HCT116 (cell line): ENCODE measurements around the gene LTBP1. TPM values are rescaled to one million over a fixed set of nuclear protein-coding genes. Genes with fewer than 3 reads are reported as not detected.
A peak's percentile ranks its signal among the peaks of the same experiment; 100 is the strongest.

ENCODE experiments used
- ATAC-seq: fragments of 200-7000 bp; cut with Tn5 transposase; 2 replicates; pipeline ENCODE4 v1.9.1; 2020; ENCODE audit warnings: mild to moderate bottlenecking, moderate library complexity
- BruUV-seq: library from RNA; stranded (reverse); fragments of 400-500 nt; replicated peaks from 2 replicates; lab custom pipeline; 2021; lab: Mats Ljungman, UMichigan
- CTCF ChIA-PET: fragments of 300-600 bp; sonication (Branson Sonifier 250); formaldehyde crosslinking; loops from one replicate; lab custom pipeline; 2021; ENCODE audit warnings: antibody characterized with exemption; lab: Charles Lee
- POLR2A ChIA-PET: fragments of 300-600, 350-600 bp; sonication (Branson Sonifier 250); formaldehyde crosslinking; loops from one replicate; lab custom pipeline; 2021; ENCODE audit warnings: antibody characterized with exemption; lab: Charles Lee
- RAD21 ChIA-PET, 2 experiments: fragments of 300-600 bp; sonication (Branson Sonifier 250); formaldehyde crosslinking; loops; one replicate each; lab custom pipeline; 2023; ENCODE audit warnings: low total read pairs in 2 of 2; ENCODE audit not compliant: uncharacterized antibody in 2 of 2, unreplicated experiment in 2 of 2, low non-redundant PET in 1 of 2; lab: Charles Lee
- DNase-seq: peaks from one replicate; pipeline ENCODE4 v3.0.0-alpha.2; 2010; ENCODE audit warnings: low read depth, low spot score
- H2AFZ ChIP-seq: fragments of 200-600 bp; shearing (Covaris generic), sonication (generic); 2 replicates; pipeline ENCODE4 v1.6.1; 2017; ENCODE audit warnings: low read depth, mixed run types, mixed read lengths, antibody characterized with exemption, low read length; ENCODE audit not compliant: poor library complexity, severe bottlenecking
- H3K27ac ChIP-seq: 2 replicates; pipeline ENCODE4 v1.5.1; 2012; ENCODE audit warnings: low read depth, low read length
- H3K27me3 ChIP-seq: fragments of 200-600 bp; sonication (generic); 2 replicates; pipeline ENCODE4 v1.6.1; 2016; ENCODE audit warnings: mixed run types, low read length, mixed read lengths; ENCODE audit not compliant: insufficient read depth
- H3K36me3 ChIP-seq, 2 experiments: fragments of 200-500 bp in 1 of 2; fragments of 200-600 bp in 1 of 2; sonication (Bioruptor generic) in 1 of 2; sonication (generic) in 1 of 2; 2 replicates each; pipeline versions ENCODE4 v1.5.1 to v1.6.1; 2014 to 2016; ENCODE audit warnings: low read length in 2 of 2, inconsistent platforms in 1 of 2, mixed read lengths in 1 of 2, mixed run types in 1 of 2; ENCODE audit not compliant: insufficient read depth in 2 of 2, control insufficient read depth in 1 of 2
- H3K4me1 ChIP-seq, 2 experiments: fragments of 200-600 bp in 1 of 2; sonication (generic) in 1 of 2; 2 replicates each; pipeline versions ENCODE4 v1.5.1 to v1.6.1; 2012 to 2017; ENCODE audit warnings: low read length in 2 of 2, inconsistent platforms in 1 of 2, mild to moderate bottlenecking in 1 of 2, mixed read lengths in 1 of 2, mixed run types in 1 of 2, moderate library complexity in 1 of 2; ENCODE audit not compliant: insufficient read depth in 2 of 2, control insufficient read depth in 1 of 2
- H3K4me2 ChIP-seq: fragments of 200-600 bp; sonication (generic); 2 replicates; pipeline ENCODE4 v1.6.1; 2017; ENCODE audit warnings: mixed run types, low read length, mixed read lengths
- H3K4me3 ChIP-seq, 2 experiments: fragments of 200-600 bp in 1 of 2; sonication (generic) in 1 of 2; replicated peaks in 1 of 2; 2 replicates each; pipeline ENCODE4 v1.5.1; 2011 to 2016; ENCODE audit warnings: low read length in 2 of 2, control low read depth in 1 of 2, low read depth in 1 of 2, mild to moderate bottlenecking in 1 of 2, mixed read lengths in 1 of 2, mixed run types in 1 of 2
- H3K79me2 ChIP-seq: fragments of 200-600 bp; sonication (generic); 2 replicates; pipeline ENCODE4 v1.6.1; 2017; ENCODE audit warnings: mild to moderate bottlenecking, mixed run types, low read length, moderate library complexity, mixed read lengths; ENCODE audit not compliant: insufficient read depth
- H3K9ac ChIP-seq: fragments of 200-600 bp; sonication (generic); 2 replicates; pipeline ENCODE4 v1.6.1; 2016; ENCODE audit warnings: low read length, mixed read lengths
- H3K9me2 ChIP-seq: fragments of 200-600 bp; sonication (generic), shearing (Covaris generic); 2 replicates; pipeline ENCODE4 v1.6.1; 2017; ENCODE audit warnings: mixed run types, mild to moderate bottlenecking, moderate library complexity; ENCODE audit not compliant: insufficient read depth
- H3K9me3 ChIP-seq, 2 experiments: fragments of 200-500 bp in 1 of 2; fragments of 200-600 bp in 1 of 2; sonication (Bioruptor generic) in 1 of 2; sonication (generic) in 1 of 2; 2 replicates each; pipeline ENCODE4 v1.6.1; 2014 to 2017; ENCODE audit warnings: low read length in 2 of 2, mixed read lengths in 2 of 2, inconsistent platforms in 1 of 2, low read depth in 1 of 2, mild to moderate bottlenecking in 1 of 2, mixed run types in 1 of 2, moderate library complexity in 1 of 2; ENCODE audit not compliant: control insufficient read depth in 1 of 2, insufficient read depth in 1 of 2
- H4K20me1 ChIP-seq: fragments of 200-600 bp; sonication (generic), shearing (Covaris generic); 2 replicates; pipeline ENCODE4 v1.6.1; 2017; ENCODE audit warnings: mixed run types, mild to moderate bottlenecking, moderate library complexity; ENCODE audit not compliant: insufficient read depth
- ATF3 ChIP-seq: IDR thresholded peaks from 2 replicates; pipeline ENCODE4 v1.6.1; 2012
- CBX3 ChIP-seq: IDR thresholded peaks from 2 replicates; pipeline ENCODE4 v1.6.1; 2012; ENCODE audit warnings: low read depth
- CEBPB ChIP-seq: IDR thresholded peaks from 2 replicates; pipeline ENCODE4 v1.6.1; 2012; ENCODE audit warnings: low read depth
- CTCF ChIP-seq, 3 experiments: fragments of 200-600 bp in 1 of 3; sonication (generic) in 1 of 3; IDR thresholded peaks in 2 of 3; conservative IDR thresholded peaks in 1 of 3; 2 replicates each; pipeline ENCODE4 v1.5.1; 2012 to 2017; ENCODE audit warnings: low read depth in 2 of 3, low read length in 2 of 3, antibody characterized with exemption in 1 of 3, borderline replicate concordance in 1 of 3, control low read depth in 1 of 3, mild to moderate bottlenecking in 1 of 3, mixed read lengths in 1 of 3, mixed run types in 1 of 3, moderate library complexity in 1 of 3; ENCODE audit not compliant: insufficient read depth in 1 of 3
- EGR1 ChIP-seq: IDR thresholded peaks from 2 replicates; pipeline ENCODE4 v1.6.1; 2012; ENCODE audit warnings: low read depth
- EZH2phosphoT487 ChIP-seq: fragments of 200-600 bp; IDR thresholded peaks from 2 replicates; pipeline ENCODE4 v1.6.1; 2018; ENCODE audit warnings: antibody characterized with exemption, borderline replicate concordance
- FOSL1 ChIP-seq: IDR thresholded peaks from 2 replicates; pipeline ENCODE4 v1.6.1; 2012; ENCODE audit warnings: low read depth
- JUND ChIP-seq: IDR thresholded peaks from 2 replicates; pipeline ENCODE4 v1.6.1; 2012
- MAX ChIP-seq: IDR thresholded peaks from 2 replicates; pipeline ENCODE4 v1.6.1; 2012
- POLR2AphosphoS5 ChIP-seq: IDR thresholded peaks from 2 replicates; pipeline ENCODE4 v1.6.1; 2011; ENCODE audit warnings: mild to moderate bottlenecking, low read depth, low read length, moderate library complexity
- RAD21 ChIP-seq: IDR thresholded peaks from 2 replicates; pipeline ENCODE4 v1.6.1; 2012; ENCODE audit warnings: low read depth, mild to moderate bottlenecking
- REST ChIP-seq: IDR thresholded peaks from 2 replicates; pipeline ENCODE4 v1.6.1; 2012; ENCODE audit warnings: low read depth
- SIN3A ChIP-seq: IDR thresholded peaks from 2 replicates; pipeline ENCODE4 v1.6.1; 2012; ENCODE audit warnings: low read depth
- SP1 ChIP-seq: IDR thresholded peaks from 2 replicates; pipeline ENCODE4 v1.6.1; 2012; ENCODE audit warnings: low read depth
- SRF ChIP-seq: IDR thresholded peaks from 2 replicates; pipeline ENCODE4 v1.6.1; 2012; ENCODE audit warnings: low read depth
- TCF7L2 ChIP-seq: IDR thresholded peaks from 2 replicates; pipeline ENCODE4 v1.7.0; 2011; ENCODE audit warnings: borderline replicate concordance, inconsistent platforms; ENCODE audit not compliant: insufficient read depth, insufficient read length; ENCODE audit errors: extremely low read depth
- YY1 ChIP-seq: IDR thresholded peaks from 2 replicates; pipeline ENCODE4 v1.6.1; 2011; ENCODE audit warnings: low read length, low read depth, moderate library complexity, mild to moderate bottlenecking; ENCODE audit not compliant: insufficient replicate concordance; ENCODE audit errors: extremely low read depth
- ZBTB33 ChIP-seq: IDR thresholded peaks from 2 replicates; pipeline ENCODE4 v1.6.1; 2011; ENCODE audit warnings: mild to moderate bottlenecking, low read length, moderate library complexity; ENCODE audit not compliant: insufficient replicate concordance; ENCODE audit errors: extremely low read depth
- ZNF274 ChIP-seq: fragments of 200-500 bp; sonication (Bioruptor generic); IDR thresholded peaks from 2 replicates; pipeline ENCODE4 v1.6.1; 2014; ENCODE audit warnings: mild to moderate bottlenecking, low read depth, low read length, inconsistent platforms
- intact Hi-C: fragments of 100-400 bp; cut with micrococcal nuclease; formaldehyde crosslinking; loops from 2 replicates; pipeline ENCODE4 v1.10.0; 2022
- total RNA-seq: library from RNA; stranded (reverse); gene quantifications from one replicate; pipeline ENCODE4 v1.2.1, GENCODE V29; 2021; ENCODE audit not compliant: unreplicated experiment

Gene LTBP1
- total RNA-seq, 1 experiment from 2014 or later = 5.1 TPM

GRCh38 chr2:33134086-33134771, 187.5 kb downstream of the LTBP1 start:
- peak; percentile 88 for ATAC-seq
- ChIA-PET POLR2A (no interaction called here), CTCF (no interaction called here), RAD21 (no interaction called here)
- Histone ChIP-seq H2AFZ (no peak overlapping the region), H3K27me3 (peaks cover 41% of the 10 kb centered on the region), H3K27ac (no peak overlapping the region), H3K79me2 (no peaks in the 10 kb centered on the region), H3K9me3 (no peaks in the 10 kb centered on the region), H4K20me1 (no peaks in the 10 kb centered on the region), H3K36me3 (no peaks in the 10 kb centered on the region), H3K9me2 (no peaks in the 10 kb centered on the region), H3K4me1 (peaks cover 11 to 14% of the 10 kb centered on the region in 2 experiments), H3K9ac (no peak overlapping the region), H3K4me3 (peak overlapping the region in 1 of 2 experiments; percentile 21; a peak in 1 of 4 replicates), H3K4me2 (peak overlapping the region; percentile 62)
- peak; percentile 59 for DNase-seq
- intact Hi-C loops = no loop called here
- BruUV-seq = no TSS peak
- TF ChIP-seq TCF7L2 (peak; percentile 15), ZNF274 (no peak), EZH2phosphoT487 (no peak), ZBTB33 (no peak), SIN3A (0 out of 2 replicates have a peak, but pooled peaks have one; percentile 42), POLR2AphosphoS5 (no peak), YY1 (no peak), JUND (no peak), SRF (no peak), CBX3 (0 out of 2 replicates have a peak, but pooled peaks have one; percentile 38), SP1 (peak; percentile 33; the same call in 1 of the 2 replicates), ATF3 (no peak), MAX (no peak), REST (no peak), CTCF (IDR thresholded peaks at IDR 0.05 in 2 of 3, conservative IDR thresholded peaks at IDR 0.05 in 1 of 3; ENCODE audit: borderline replicate concordance in 1 of 3, insufficient read depth in 1 of 3, low read depth in 2 of 3, low read length in 2 of 3) (no peak), CEBPB (peak; percentile 52; the same call in 1 of the 2 replicates), FOSL1 (peak; percentile 38; the same call in 1 of the 2 replicates), RAD21 (0 out of 2 replicates have a peak, but pooled peaks have one; percentile 3), EGR1 (no peak)
